Mesodermal cell (in vitro differentiated cells): ENCODE results near the gene RPS5.

Experiments used
- H3K27ac ChIP-seq: 2 replicates; pipeline ENCODE4 v1.7.0; 2013; ENCODE audit warnings: mild to moderate bottlenecking, low read depth, low read length, moderate library complexity; ENCODE audit not compliant: severe bottlenecking
- H3K36me3 ChIP-seq: 2 replicates; pipeline ENCODE4 v1.7.1; 2013; ENCODE audit warnings: mild to moderate bottlenecking, low read length, moderate library complexity; ENCODE audit not compliant: control insufficient read depth, insufficient read depth
- H3K4me1 ChIP-seq: one replicate; pipeline ENCODE4 v1.7.1; 2013; ENCODE audit warnings: mild to moderate bottlenecking, low read length; ENCODE audit not compliant: insufficient read depth, control insufficient read depth, poor library complexity, severe bottlenecking
- H3K4me3 ChIP-seq: 2 replicates; pipeline ENCODE4 v1.7.0; 2013; ENCODE audit warnings: low read length, control low read depth, mild to moderate bottlenecking; ENCODE audit not compliant: insufficient read depth, poor library complexity, severe bottlenecking; ENCODE audit errors: extremely low read depth
- H3K9me3 ChIP-seq: 2 replicates; pipeline ENCODE4 v1.7.1; 2013; ENCODE audit warnings: mild to moderate bottlenecking, low read length, moderate library complexity; ENCODE audit not compliant: control insufficient read depth
- WGBS, 2 experiments: methylation state at CpG; one replicate each; pipeline ENCODE4 v1.1.5; 2013; ENCODE audit warnings: missing lambda C conversion rate in 2 of 2; ENCODE audit not compliant: insufficient coverage in 2 of 2; 5-methylcytosine and 5-hydroxymethylcytosine counted together

RPS5 gene

DNA sequence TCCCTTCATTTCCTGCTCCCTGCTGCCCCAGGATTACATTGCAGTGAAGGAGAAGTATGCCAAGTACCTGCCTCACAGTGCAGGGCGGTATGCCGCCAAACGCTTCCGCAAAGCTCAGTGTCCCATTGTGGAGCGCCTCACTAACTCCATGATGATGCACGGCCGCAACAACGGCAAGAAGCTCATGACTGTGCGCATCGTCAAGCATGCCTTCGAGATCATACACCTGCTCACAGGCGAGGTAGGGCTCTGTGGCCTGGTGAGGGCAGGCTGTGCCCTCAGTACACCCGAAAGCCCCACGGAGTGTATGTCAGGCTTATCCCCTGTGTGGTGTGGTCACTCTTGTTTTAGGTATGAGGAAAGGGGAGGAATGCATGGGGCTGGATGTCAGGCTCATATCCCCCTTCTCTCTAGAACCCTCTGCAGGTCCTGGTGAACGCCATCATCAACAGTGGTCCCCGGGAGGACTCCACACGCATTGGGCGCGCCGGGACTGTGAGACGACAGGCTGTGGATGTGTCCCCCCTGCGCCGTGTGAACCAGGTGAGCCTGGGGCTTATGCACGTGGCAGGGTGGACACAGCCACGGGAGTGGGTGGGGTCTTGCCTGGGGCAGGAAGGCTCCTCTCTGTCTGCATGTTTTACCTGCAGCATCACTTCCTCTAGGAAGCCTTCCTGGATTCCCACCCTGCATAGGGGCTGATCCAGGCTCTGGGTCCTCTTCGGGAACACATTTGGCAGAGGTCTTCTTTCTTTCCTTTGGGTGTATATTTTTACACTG lies 6.1 kb downstream of the RPS5 start:
- Histone ChIP-seq H3K4me3 (no peak overlapping the region), H3K36me3 (peaks cover 73% of the 10 kb centered on the region), H3K4me1 (peaks cover 13% of the 10 kb centered on the region), H3K9me3 (no peaks in the 10 kb centered on the region), H3K27ac (no peak overlapping the region)
- WGBS, 2 experiments: 94 to 96% methylated on average over 17 to 23 of the region's 26 CpGs

DNA sequence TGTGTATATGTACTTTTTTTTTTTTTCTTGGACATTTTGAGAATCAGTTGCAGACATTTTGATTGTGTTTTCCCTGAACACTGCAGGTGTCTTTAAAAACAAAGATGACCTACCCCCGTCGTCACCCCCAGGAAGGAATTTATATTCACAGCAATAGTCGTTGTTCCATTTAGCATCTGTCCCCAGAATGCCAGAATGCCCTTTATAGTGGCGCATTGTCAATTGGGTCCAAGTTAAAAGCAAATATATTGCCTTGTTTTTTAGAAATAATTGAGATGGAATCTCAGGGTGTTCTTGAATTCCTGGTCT lies 6.6 kb downstream of the RPS5 start:
- Histone ChIP-seq H3K27ac (no peak overlapping the region), H3K9me3 (no peaks in the 10 kb centered on the region), H3K36me3 (peaks cover 68% of the 10 kb centered on the region), H3K4me3 (no peak overlapping the region), H3K4me1 (peaks cover 7% of the 10 kb centered on the region)
- 97 to 100% methylated on average over 3 to 4 of the region's 4 CpGs for WGBS, 2 experiments

DNA sequence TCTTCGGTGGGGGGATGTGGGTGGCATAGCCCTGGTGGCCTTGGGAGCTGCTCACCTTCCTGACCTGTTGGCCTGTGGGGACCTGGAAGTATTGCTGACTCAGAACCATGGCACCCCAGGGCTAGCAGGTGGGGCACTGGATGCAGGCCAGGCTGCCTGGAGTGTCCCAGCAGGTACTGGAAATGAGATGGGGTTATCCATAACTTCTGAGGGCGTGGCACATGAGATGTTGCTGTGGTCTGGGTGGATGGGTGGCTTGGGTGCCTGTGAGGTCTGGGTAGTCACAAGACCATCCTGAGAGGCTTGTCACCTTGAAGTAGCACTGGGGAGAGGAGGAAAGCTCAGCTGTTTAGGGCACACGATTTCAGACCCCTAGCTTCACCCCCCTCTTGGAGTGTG lies 7.8 kb downstream of the RPS5 start:
- Histone ChIP-seq H3K4me1 (peaks cover 3% of the 10 kb centered on the region), H3K9me3 (no peaks in the 10 kb centered on the region), H3K27ac (no peak overlapping the region), H3K36me3 (peaks cover 57% of the 10 kb centered on the region), H3K4me3 (no peak overlapping the region)
- WGBS, 2 experiments: 100% methylated on average over 2 of the region's 3 CpGs

DNA sequence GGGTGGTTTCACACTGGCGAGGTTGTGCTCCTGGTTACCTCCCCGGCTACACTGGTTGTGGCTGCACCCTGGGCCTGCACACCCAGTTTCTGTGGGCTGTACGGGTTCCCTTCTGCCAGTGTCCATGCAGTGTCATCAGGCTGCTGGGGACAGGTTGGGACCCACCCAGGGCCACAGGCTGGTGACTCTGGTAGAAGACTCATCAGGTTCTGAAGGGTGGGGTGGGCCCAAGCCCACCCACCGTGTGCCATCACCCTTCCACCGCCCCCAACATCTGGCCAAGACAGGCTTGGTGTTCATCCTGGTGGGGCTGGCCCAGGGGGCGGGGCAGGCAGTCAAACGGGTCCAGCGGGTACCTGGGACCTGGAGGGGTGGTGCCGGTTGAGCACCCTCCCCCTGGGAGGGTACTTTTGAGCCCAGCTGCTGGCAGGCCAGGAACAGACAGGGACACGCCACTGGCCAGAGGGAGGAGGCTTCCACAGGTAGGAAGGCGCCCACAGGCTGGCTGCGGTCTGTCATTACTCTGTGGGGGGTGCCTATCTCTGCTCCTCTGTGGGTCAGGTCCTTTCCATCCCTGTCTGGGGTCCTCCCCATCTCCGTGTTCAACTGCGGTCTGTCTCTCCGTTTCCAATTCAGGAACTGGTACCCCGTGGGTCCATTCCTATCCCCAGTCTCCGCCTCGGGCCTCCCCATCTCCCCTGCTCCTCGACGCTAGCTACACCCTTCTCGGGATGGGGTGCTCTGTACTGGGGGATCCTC lies 8.3 kb downstream of the RPS5 start, which contains the start of gene RNF225:
Gene RNF225, plus strand, starts transcription at position 437 of the 759 bp plus-strand sequence. CDS start 434 bp downstream, outside the sequence.
- Histone ChIP-seq H3K36me3 (peaks cover 53% of the 10 kb centered on the region), H3K4me1 (peaks cover under 1% of the 10 kb centered on the region), H3K27ac (no peak within 1 kb of the TSS), H3K9me3 (no peaks in the 10 kb centered on the region), H3K4me3 (no peak within 1 kb of the TSS)
- WGBS, 2 experiments: 62 to 65% methylated on average over 15 to 19 of the region's 21 CpGs

DNA sequence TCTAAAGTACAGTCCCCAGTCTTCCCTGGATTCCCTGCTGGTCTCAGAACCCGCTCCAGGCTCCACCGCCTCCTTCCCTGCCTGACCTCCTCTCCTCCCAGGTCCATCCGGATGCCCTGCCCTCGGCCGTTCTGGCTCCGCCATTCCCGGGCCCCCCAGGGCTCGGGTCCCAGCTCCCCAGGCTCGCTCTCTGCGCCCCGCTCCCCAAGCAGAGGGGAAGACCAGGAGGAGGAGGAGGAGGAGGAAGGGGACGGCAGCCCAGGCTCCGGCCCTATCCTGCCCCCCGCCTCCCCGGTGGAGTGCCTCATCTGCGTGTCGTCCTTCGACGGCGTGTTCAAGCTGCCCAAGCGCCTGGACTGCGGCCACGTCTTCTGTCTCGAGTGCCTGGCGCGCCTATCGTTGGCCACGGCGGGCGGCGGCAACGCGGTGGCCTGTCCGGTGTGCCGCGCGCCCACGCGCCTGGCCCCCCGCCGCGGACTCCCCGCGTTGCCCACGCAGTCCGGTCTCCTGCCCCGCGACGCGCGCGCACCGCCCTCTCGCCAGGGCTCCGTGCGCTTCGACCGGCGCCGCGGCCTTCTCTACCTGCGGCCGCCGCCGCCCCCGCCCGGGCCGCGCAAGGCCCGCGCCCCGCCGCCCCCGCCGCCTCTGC lies 9.0 kb downstream of the RPS5 start:
- Histone ChIP-seq H3K36me3 (peaks cover 46% of the 10 kb centered on the region), H3K4me1 (peaks cover 6% of the 10 kb centered on the region), H3K9me3 (no peaks in the 10 kb centered on the region), H3K4me3 (no peak overlapping the region), H3K27ac (no peak overlapping the region)
- WGBS, 2 experiments: 53 to 65% methylated on average over 46 to 69 of the region's 75 CpGs

DNA sequence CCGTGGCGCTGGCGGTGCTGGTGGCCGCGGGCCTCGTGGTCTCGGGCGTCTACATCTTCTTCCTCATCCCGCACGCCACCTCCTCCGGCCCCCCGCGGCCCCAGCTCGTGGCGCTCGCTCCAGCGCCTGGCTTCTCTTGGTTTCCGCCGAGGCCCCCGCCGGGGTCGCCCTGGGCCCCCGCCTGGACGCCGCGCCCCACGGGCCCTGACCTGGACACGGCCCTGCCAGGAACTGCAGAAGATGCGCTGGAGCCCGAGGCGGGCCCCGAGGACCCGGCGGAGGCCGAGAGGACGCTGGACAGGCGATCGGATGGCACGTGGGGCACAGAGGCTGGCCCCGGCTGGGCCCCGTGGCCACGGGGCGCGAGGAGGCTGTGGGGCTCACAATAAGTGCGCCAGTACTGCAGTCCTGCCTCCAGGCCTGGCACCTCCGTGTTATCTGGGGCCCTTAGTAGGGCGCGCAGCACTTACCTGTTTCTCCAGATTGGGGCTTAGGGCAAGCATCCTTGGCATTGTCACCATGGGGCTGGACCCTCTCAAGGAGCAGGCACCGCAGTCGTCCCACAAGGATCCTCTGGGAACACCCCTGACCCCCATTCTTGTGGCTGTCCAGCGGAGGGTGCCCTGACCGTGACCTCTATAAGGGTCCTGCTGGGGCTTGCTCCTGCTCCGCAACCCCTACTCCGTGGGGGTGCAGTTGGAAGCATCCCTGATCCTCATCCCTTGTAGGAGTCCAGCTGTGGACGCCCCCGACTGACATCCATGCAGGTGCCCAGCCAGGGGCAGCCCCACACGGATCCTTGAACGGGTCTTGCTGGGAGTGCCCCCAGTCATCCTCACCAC lies 9.8 kb downstream of the RPS5 start:
- Histone ChIP-seq H3K27ac (no peak overlapping the region), H3K36me3 (peaks cover 39% of the 10 kb centered on the region), H3K4me1 (peaks cover 6% of the 10 kb centered on the region), H3K4me3 (no peak overlapping the region), H3K9me3 (no peaks in the 10 kb centered on the region)
- 92 to 93% methylated on average over 56 to 58 of the region's 58 CpGs for WGBS, 2 experiments

DNA sequence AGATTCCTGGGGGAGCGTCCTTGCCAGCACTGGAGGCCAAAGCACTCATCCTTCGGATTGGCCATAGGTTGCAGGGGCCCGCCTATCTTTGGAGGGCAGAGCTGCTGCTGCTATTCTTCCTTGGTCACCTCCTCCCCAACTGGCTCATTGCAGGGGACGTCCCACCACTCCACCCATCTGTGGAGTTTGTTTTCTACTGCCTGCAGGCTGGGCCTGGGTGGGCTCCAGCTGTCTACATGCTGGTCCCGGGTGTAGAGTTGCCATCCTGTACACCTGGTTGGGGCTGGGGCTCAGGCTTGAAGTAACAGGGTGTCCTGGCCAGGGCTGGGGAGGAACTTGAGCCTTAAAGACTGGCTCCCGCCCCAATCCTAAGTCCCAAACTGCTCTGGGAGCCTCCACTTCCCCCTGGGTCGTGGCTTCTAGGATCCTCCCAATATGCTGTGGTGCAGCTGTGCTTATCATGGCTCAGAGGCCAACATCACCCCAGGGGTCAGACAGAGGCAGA lies 10.5 kb downstream of the RPS5 start:
- peaks cover 33% of the 10 kb centered on the region for H3K36me3 ChIP-seq
- H3K4me1 ChIP-seq: peaks cover 6% of the 10 kb centered on the region
- H3K9me3 ChIP-seq: no peaks in the 10 kb centered on the region
- 80 to 83% methylated on average over 6 of the region's 7 CpGs for WGBS, 2 experiments
- no peak overlapping the region for H3K4me3 ChIP-seq
- no peak overlapping the region for H3K27ac ChIP-seq

DNA sequence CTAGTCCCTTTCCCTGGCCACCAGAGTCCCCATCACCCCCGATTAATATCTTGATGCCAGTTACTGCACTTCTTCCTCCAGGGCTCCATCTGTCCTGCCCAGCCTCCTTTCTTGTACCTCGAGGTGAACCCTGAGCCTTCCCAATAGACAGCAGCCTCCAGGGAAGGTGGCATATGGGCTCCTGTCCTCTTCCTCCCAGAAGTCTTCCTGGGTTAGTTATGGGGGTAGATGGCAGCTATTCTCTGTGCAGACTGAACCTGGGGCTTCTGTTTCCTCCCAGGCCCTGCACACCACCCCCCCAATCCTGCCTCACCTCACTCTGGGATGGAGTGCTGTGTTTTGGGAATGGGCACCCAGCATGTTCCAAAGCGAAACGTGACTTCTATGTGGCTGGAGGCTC lies 11.0 kb downstream of the RPS5 start:
- no peaks in the 10 kb centered on the region for H3K9me3 ChIP-seq
- 94 to 100% methylated on average over 3 of the region's 4 CpGs for WGBS, 2 experiments
- H3K4me1 ChIP-seq: peaks cover 6% of the 10 kb centered on the region
- H3K36me3 ChIP-seq: peaks cover 28% of the 10 kb centered on the region
- H3K27ac ChIP-seq: no peak overlapping the region
- no peak overlapping the region for H3K4me3 ChIP-seq

DNA sequence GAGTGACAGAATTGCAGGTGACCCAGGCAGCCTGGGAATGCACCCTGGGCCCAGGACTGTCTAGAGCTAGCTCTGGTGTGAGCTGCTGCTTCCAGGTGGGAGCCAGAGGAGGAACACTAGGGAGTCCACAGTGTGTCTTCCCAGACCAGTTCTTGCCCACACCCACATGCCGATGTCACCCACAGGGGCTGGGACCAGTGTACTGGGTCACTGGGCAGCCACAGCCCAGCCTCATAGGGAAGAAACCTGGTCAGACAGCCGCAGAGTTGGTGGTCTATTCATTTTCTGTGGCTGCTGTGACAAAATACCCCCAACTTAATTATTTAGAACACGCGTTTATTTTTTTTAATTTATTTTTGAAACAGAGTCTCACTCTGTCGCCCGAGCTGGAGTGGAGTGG lies 11.5 kb downstream of the RPS5 start:
- no peak overlapping the region for H3K4me3 ChIP-seq
- H3K36me3 ChIP-seq: peaks cover 24% of the 10 kb centered on the region
- no peaks in the 10 kb centered on the region for H3K9me3 ChIP-seq
- 90 to 93% methylated on average over 5 to 6 of the region's 6 CpGs for WGBS, 2 experiments
- H3K27ac ChIP-seq: no peak overlapping the region
- H3K4me1 ChIP-seq: peaks cover 6% of the 10 kb centered on the region

DNA sequence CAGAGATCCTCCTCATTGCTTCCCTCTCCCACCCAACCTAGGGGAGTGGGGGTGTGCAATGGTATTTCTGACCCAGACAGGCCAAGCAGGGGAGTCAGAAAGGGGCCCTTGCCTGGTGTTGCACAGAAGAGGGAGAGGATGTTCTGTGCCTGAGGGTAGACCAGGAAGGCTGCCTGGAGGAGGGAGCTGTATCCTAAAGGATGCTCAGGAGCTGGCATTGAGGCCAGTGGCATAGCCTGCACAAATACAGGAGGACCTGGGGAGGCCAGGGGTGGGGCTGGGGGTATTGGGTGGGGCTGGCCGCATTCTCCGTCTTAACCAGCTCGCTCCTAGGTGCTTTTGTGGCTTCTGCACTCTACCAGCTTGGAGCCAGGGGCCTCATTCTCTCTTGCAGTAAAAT lies 12.8 kb downstream of the RPS5 start:
- Histone ChIP-seq H3K9me3 (no peaks in the 10 kb centered on the region), H3K4me1 (peaks cover 6% of the 10 kb centered on the region), H3K4me3 (peak overlapping the region; percentile 75), H3K27ac (no peak overlapping the region), H3K36me3 (peaks cover 14% of the 10 kb centered on the region)
- 90 to 100% methylated on average over 2 to 3 of the region's 3 CpGs for WGBS, 2 experiments
